GM23338 (cell line): ENCODE results near the gene GRIN3B. TPM values are rescaled to one million over a fixed set of nuclear protein-coding genes. Genes with fewer than 3 reads are reported as not detected.

Source experiments
- ATAC-seq: fragments of 200-7000 bp; cut with Tn5 transposase; 3 replicates; pipeline ENCODE4 v1.9.1; 2020
- DNase-seq: peaks from one replicate; pipeline ENCODE4 v3.0.0-alpha.2; 2015; ENCODE audit warnings: low spot score
- H2AFZ ChIP-seq: fragments of 200-600 bp; sonication (generic); 2 replicates; pipeline ENCODE4 v1.8.0; 2016; ENCODE audit warnings: antibody characterized with exemption, mild to moderate bottlenecking, moderate library complexity
- H3F3A ChIP-seq: fragments of 200-600 bp; sonication (generic); replicated peaks from 2 replicates; pipeline ENCODE4 v1.8.0; 2017; ENCODE audit warnings: antibody characterized with exemption, mixed run types, low read depth
- H3K27ac ChIP-seq: fragments of 200-600 bp; sonication (generic); 2 replicates; pipeline ENCODE4 v1.6.1; 2016; ENCODE audit warnings: low read depth
- H3K27me3 ChIP-seq: fragments of 200-600 bp; sonication (generic); 2 replicates; pipeline ENCODE4 v1.8.0; 2016; ENCODE audit warnings: mild to moderate bottlenecking, mixed run types, moderate library complexity; ENCODE audit not compliant: insufficient read depth
- H3K36me3 ChIP-seq: fragments of 200-600 bp; sonication (generic); 2 replicates; pipeline ENCODE4 v1.8.0; 2016; ENCODE audit warnings: mild to moderate bottlenecking; ENCODE audit not compliant: insufficient read depth
- H3K4me1 ChIP-seq: fragments of 200-600 bp; sonication (generic); 2 replicates; pipeline ENCODE4 v1.8.0; 2016; ENCODE audit warnings: mild to moderate bottlenecking, moderate library complexity; ENCODE audit not compliant: insufficient read depth
- H3K4me2 ChIP-seq: fragments of 200-600 bp; sonication (generic); 2 replicates; pipeline ENCODE4 v1.7.1; 2017; ENCODE audit warnings: mixed run types
- H3K4me3 ChIP-seq: fragments of 200-600 bp; sonication (generic); 2 replicates; pipeline ENCODE4 v1.6.1; 2016; ENCODE audit warnings: mixed run types
- H3K79me2 ChIP-seq: fragments of 200-600 bp; sonication (generic); replicated peaks from 2 replicates; pipeline ENCODE4 v1.8.0; 2017; ENCODE audit warnings: mild to moderate bottlenecking; ENCODE audit not compliant: insufficient read depth
- H3K9me2 ChIP-seq: fragments of 200-600 bp; sonication (generic); 2 replicates; pipeline ENCODE4 v1.8.0; 2017; ENCODE audit not compliant: insufficient read depth
- H4K20me1 ChIP-seq: fragments of 200-600 bp; sonication (generic); replicated peaks from 2 replicates; pipeline ENCODE4 v1.8.0; 2017; ENCODE audit warnings: mild to moderate bottlenecking; ENCODE audit not compliant: insufficient read depth
- H3K27ac Mint-ChIP-seq: 2 replicates; pipeline ENCODE4 v1.8.0; 2020; ENCODE audit warnings: inconsistent platforms, mild to moderate bottlenecking, moderate library complexity, mixed read lengths
- H3K27me3 Mint-ChIP-seq: 3 replicates; pipeline ENCODE4 v1.8.0; 2022; ENCODE audit warnings: low read depth, mild to moderate bottlenecking, moderate library complexity, mixed read lengths, inconsistent platforms; ENCODE audit not compliant: insufficient read depth, poor library complexity
- H3K36me3 Mint-ChIP-seq: 3 replicates; pipeline ENCODE4 v1.8.0; 2021; ENCODE audit warnings: low read depth, mild to moderate bottlenecking, inconsistent platforms, moderate library complexity, mixed read lengths
- H3K4me1 Mint-ChIP-seq: 3 replicates; pipeline ENCODE4 v1.8.0; 2020; ENCODE audit warnings: mild to moderate bottlenecking, inconsistent platforms, mixed read lengths
- H3K4me3 Mint-ChIP-seq: 3 replicates; pipeline ENCODE4 v1.8.0; 2021; ENCODE audit warnings: moderate library complexity, mild to moderate bottlenecking, inconsistent platforms, mixed read lengths
- H3K9me3 Mint-ChIP-seq: 3 replicates; pipeline ENCODE4 v1.8.0; 2020; ENCODE audit warnings: moderate library complexity, mild to moderate bottlenecking, inconsistent platforms, mixed read lengths
- CREB1 ChIP-seq: fragments of 250-450 bp; sonication (Bioruptor Pico); IDR thresholded peaks from 2 replicates; pipeline ENCODE4 v1.5.0; 2020; ENCODE audit warnings: low read depth, mild to moderate bottlenecking, moderate library complexity
- EZH2phosphoT487 ChIP-seq: fragments of 200-600 bp; sonication (generic); IDR thresholded peaks from one replicate; pipeline ENCODE4 v1.8.1; 2018; ENCODE audit warnings: antibody characterized with exemption; ENCODE audit not compliant: unreplicated experiment
- NANOG ChIP-seq: IDR thresholded peaks from 2 replicates; pipeline ENCODE4 v1.6.1; 2016; ENCODE audit warnings: antibody characterized with exemption, borderline replicate concordance
- POLR2AphosphoS5 ChIP-seq: IDR thresholded peaks from 2 replicates; pipeline ENCODE4 v1.6.1; 2016; ENCODE audit warnings: antibody characterized with exemption, low read depth
- STAT1 ChIP-seq: IDR thresholded peaks from one replicate; pipeline ENCODE4 v1.6.1; 2016; ENCODE audit warnings: antibody characterized with exemption; ENCODE audit not compliant: unreplicated experiment
- polyA plus RNA-seq: library from polyadenylated mRNA; unstranded; fragments of >200 nt; fragmentation: Nextera tagmentation; extraction: Ambion mirVana; gene quantifications from 2 replicates; pipeline ENCODE4 v1.2.1, GENCODE V29; 2016
- total RNA-seq: library from RNA; depleted of rRNA; stranded (reverse); fragments of >200 nt; shearing (Covaris generic); gene quantifications from 2 replicates; pipeline ENCODE4 v1.2.3, GENCODE V29; 2014
- TF ChIP-seq, protein P1 (sequence below), 2 experiments: fragments of 200-600 bp in 1 of 2; sonication (generic) in 1 of 2; conservative IDR thresholded peaks; 2 replicates each; pipeline versions ENCODE4 v1.5.1 to v1.6.1; 2016 to 2017; ENCODE audit warnings: antibody characterized with exemption in 2 of 2, low read depth in 2 of 2, mild to moderate bottlenecking in 2 of 2, moderate library complexity in 1 of 2
- TF ChIP-seq, protein P2 (sequence below): IDR thresholded peaks from 2 replicates; pipeline ENCODE4 v1.6.1; 2016; ENCODE audit warnings: antibody characterized with exemption

GRIN3B gene
- total and polyA plus RNA-seq, 2 experiments from 2014 or later: 0.11 to 2.8 TPM

DNA sequence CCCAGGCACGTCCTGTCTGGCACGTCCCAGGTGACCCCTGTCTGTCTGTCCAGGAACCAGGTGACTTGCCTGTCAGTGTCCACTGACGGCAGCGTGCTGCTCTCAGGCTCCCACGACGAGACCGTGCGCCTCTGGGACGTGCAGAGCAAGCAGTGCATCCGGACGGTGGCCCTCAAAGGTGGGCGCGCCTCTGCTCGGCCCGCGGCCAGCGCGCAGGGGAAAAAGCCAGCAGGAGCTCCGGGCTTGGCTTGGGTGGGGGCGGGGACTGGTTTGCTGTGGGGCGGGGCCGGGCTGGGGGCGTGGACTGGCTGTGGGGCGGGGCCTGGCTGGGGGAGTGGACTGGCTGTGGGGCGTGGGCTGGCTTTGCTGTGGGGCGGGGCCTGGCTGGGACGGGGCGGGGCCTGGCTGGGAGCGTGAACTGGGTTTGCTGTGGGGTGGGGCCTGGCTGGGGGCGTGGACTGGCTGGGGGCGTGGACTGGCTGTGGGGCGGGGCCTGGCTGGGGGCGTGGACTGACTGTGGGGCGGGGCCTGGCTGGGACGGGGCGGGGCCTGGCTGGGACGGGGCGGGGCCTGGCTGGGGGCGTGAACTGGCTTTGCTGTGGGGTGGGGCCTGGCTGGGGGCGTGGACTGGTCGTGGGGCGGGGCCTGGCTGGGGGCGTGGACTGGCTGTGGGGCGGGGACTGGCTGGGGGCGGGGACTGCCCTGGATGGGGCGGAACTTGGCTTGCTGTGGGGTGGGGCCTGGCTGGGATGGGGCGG lies 8.9 kb upstream of the GRIN3B start:
- H3K4me1 Mint-ChIP-seq: 0 out of 3 replicates have a peak, but pooled peaks cover 3% of the 10 kb centered on the region
- peaks cover 12% of the 10 kb centered on the region for H3K27me3 Mint-ChIP-seq
- no peaks in the 10 kb centered on the region for H3K9me3 Mint-ChIP-seq
- Histone ChIP-seq H4K20me1 (peaks cover 2% of the 10 kb centered on the region; the same call in 1 of the 2 replicates), H3K4me1 (no peaks in the 10 kb centered on the region), H2AFZ (no peak overlapping the region), H3K4me2 (no peak overlapping the region), H3K27ac (no peak overlapping the region), H3K27me3 (no peaks in the 10 kb centered on the region), H3F3A (peaks cover 21% of the 10 kb centered on the region), H3K79me2 (no peaks in the 10 kb centered on the region), H3K9me2 (no peaks in the 10 kb centered on the region), H3K36me3 (peaks cover 5% of the 10 kb centered on the region; the same call in 1 of the 2 replicates), H3K4me3 (no peak overlapping the region)
- peak; percentile 15 for ATAC-seq
- peak; percentile 67 for DNase-seq
- no peak overlapping the region for H3K4me3 Mint-ChIP-seq
- TF ChIP-seq, protein P1, sequence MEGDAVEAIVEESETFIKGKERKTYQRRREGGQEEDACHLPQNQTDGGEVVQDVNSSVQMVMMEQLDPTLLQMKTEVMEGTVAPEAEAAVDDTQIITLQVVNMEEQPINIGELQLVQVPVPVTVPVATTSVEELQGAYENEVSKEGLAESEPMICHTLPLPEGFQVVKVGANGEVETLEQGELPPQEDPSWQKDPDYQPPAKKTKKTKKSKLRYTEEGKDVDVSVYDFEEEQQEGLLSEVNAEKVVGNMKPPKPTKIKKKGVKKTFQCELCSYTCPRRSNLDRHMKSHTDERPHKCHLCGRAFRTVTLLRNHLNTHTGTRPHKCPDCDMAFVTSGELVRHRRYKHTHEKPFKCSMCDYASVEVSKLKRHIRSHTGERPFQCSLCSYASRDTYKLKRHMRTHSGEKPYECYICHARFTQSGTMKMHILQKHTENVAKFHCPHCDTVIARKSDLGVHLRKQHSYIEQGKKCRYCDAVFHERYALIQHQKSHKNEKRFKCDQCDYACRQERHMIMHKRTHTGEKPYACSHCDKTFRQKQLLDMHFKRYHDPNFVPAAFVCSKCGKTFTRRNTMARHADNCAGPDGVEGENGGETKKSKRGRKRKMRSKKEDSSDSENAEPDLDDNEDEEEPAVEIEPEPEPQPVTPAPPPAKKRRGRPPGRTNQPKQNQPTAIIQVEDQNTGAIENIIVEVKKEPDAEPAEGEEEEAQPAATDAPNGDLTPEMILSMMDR (conservative IDR thresholded peaks at IDR 0.05; ENCODE audit: low read depth in 2 of 2): no peak
- TF ChIP-seq CREB1: no peak
- H3K27ac Mint-ChIP-seq: no peak overlapping the region
- peaks cover 34% of the 10 kb centered on the region for H3K36me3 Mint-ChIP-seq

DNA sequence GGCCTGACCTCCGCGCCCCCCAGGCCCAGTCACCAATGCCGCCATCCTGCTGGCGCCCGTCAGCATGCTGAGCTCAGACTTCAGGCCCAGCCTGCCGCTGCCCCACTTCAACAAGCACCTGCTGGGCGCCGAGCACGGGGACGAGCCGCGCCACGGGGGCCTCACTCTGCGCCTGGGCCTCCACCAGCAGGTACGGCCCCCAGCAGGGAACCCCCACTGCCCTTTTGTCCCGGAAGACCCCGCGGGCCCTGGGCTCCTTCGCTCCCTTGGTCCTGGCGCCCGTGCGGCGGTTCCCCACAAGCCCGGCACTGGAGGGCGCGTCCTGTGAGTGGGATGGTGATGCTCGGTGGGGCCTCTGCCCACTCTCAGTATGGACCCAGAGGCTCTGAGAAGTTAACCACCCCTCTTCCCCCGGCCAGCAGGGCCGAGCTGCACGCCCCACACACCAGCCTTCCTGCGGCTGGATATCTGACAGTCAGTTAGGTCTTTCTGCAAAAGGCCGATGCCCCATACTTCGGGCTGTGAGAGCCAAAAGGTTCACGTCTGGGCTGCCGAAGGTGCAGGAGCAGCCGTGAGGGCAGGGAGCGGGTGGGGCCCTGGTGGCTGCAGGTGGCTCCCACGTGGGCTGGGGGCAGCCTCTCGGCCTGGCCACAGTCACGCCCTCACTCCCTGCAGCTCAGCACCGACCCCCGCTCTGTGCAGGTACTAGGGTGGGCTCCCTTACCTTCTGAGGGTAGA lies 8.1 kb upstream of the GRIN3B start:
- Mint-ChIP-seq H3K36me3 (peaks cover 26% of the 10 kb centered on the region), H3K4me1 (peaks cover 3% of the 10 kb centered on the region; the same call in 1 of the 3 replicates), H3K27me3 (peaks cover 20% of the 10 kb centered on the region), H3K27ac (no peak overlapping the region), H3K4me3 (no peak overlapping the region), H3K9me3 (no peaks in the 10 kb centered on the region)
- peaks cover 2% of the 10 kb centered on the region; the same call in 1 of the 2 replicates for H4K20me1 ChIP-seq
- no peaks in the 10 kb centered on the region for H3K9me2 ChIP-seq
- peak; percentile 19; the same call in 2 of the 3 replicates for ATAC-seq
- DNase-seq: no peak
- no peak overlapping the region for H3K4me2 ChIP-seq
- H3K27ac ChIP-seq: no peak overlapping the region
- peaks cover 25% of the 10 kb centered on the region for H3F3A ChIP-seq
- H2AFZ ChIP-seq: no peak overlapping the region
- no peaks in the 10 kb centered on the region for H3K4me1 ChIP-seq
- no peak overlapping the region for H3K4me3 ChIP-seq
- H3K36me3 ChIP-seq: peaks cover 2% of the 10 kb centered on the region; the same call in 1 of the 2 replicates
- H3K27me3 ChIP-seq: peaks cover 3% of the 10 kb centered on the region; the same call in 1 of the 2 replicates
- no peaks in the 10 kb centered on the region for H3K79me2 ChIP-seq
- TF ChIP-seq CREB1 (no peak), POLR2AphosphoS5 (no peak), NANOG (no peak), EZH2phosphoT487 (no peak), STAT1 (no peak)
- TF ChIP-seq, protein P2, sequence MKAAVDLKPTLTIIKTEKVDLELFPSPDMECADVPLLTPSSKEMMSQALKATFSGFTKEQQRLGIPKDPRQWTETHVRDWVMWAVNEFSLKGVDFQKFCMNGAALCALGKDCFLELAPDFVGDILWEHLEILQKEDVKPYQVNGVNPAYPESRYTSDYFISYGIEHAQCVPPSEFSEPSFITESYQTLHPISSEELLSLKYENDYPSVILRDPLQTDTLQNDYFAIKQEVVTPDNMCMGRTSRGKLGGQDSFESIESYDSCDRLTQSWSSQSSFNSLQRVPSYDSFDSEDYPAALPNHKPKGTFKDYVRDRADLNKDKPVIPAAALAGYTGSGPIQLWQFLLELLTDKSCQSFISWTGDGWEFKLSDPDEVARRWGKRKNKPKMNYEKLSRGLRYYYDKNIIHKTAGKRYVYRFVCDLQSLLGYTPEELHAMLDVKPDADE: no peak
- TF ChIP-seq, protein P1 (conservative IDR thresholded peaks at IDR 0.05; ENCODE audit: low read depth in 2 of 2): no peak
